Measurements from ENCODE around the gene ARID1A.

Gene ARID1A

DNA sequence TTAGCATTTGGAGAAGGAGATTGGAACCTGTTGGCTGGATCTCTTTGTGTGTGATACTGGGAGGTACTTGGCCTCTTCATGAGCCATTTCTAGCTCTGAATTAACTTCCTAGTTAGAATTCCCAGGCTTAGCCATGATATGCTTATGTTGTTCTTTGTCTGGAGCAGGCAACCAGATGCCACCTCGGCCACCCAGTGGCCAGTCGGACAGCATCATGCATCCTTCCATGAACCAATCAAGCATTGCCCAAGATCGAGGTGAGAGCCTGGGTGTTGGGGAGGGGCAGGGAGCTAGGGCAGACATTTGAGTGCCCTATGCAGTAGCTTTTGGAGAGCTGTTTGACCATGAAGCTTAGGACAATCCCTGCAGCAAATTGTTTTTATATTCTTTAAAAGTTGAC, 65.4 kb downstream of the ARID1A start:
- no peak for DNase-seq (ENCODE audit: low spot score)

GRCh38 chr1:26767714-26768113, 71.9 kb downstream of the ARID1A start:
- no peak for DNase-seq (ENCODE audit: low spot score)

DNA sequence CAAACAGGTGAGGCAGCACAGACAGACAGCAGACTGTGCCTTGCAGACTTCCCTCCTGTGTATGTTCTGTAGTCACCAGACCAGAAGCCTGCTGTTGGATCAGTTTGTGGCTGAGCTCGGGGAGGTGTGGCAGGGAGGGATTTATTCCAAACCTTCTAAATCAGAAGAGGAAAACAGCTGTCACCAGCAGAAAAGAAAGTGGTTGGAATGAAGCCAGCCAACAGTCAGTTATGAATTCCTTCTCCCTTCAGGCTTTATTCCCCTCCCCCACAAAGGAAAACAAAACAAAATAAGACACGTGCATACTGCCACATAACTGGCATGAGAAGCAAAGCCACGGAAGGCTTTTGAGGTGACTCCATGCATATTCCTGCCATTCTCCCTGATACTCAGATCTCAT, 72.9 kb downstream of the ARID1A start:
- no peak for DNase-seq (ENCODE audit: low spot score)

- no peak for DNase-seq (ENCODE audit: low spot score)
Measured at GRCh38 chr1:26771285-26771642, 75.4 kb downstream of the ARID1A start.

GRCh38 chr1:26771643-26772321, 76.0 kb downstream of the ARID1A start:
- peak; percentile 49 for DNase-seq (ENCODE audit: low spot score)

DNA sequence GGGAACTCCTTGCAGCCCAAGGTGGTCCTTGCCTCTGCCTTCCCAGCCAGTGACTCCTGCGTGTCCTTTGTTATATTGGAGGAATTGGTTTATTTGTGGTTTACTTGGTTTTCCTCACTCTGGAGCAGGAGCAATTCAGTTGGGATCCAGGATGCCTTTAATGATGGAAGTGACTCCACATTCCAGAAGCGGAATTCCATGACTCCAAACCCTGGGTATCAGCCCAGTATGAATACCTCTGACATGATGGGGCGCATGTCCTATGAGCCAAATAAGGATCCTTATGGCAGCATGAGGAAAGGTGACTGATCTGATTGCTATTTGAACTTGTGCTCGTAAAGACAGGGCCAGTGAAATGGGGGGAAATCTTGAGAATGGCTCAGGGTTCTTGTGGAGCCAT, 76.9 kb downstream of the ARID1A start:
- DNase-seq (ENCODE audit: low spot score), result no peak

DNA sequence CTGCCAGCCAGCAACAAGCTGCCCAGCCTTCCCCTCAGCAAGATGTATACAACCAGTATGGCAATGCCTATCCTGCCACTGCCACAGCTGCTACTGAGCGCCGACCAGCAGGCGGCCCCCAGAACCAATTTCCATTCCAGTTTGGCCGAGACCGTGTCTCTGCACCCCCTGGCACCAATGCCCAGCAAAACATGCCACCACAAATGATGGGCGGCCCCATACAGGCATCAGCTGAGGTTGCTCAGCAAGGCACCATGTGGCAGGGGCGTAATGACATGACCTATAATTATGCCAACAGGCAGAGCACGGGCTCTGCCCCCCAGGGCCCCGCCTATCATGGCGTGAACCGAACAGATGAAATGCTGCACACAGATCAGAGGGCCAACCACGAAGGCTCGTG, 78.6 kb downstream of the ARID1A start:
- no peak for DNase-seq (ENCODE audit: low spot score)

DNA sequence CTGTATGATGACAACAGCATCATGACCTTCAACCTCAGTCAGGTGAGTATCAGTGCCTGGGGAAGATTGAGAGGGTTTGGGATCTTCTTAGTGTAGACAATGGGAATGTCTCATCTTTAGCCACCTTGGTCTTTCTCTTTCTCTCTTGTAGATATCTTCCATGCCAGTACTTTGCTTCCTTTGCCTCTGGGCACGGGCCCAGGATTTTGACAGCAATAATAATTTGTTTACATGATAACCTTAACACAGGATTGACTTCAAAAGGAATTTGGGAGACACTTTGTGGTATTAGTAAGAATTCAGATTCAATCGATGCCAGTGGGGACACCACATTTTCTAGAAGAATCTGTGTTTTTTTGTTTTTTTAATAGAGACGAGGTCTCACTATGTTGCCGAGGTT, 79.9 kb downstream of the ARID1A start:
- DNase-seq (ENCODE audit: low spot score), result no peak

- DNase-seq (ENCODE audit: low spot score), result no peak
Measured at GRCh38 chr1:26779098-26779668, 83.4 kb downstream of the ARID1A start.

DNA sequence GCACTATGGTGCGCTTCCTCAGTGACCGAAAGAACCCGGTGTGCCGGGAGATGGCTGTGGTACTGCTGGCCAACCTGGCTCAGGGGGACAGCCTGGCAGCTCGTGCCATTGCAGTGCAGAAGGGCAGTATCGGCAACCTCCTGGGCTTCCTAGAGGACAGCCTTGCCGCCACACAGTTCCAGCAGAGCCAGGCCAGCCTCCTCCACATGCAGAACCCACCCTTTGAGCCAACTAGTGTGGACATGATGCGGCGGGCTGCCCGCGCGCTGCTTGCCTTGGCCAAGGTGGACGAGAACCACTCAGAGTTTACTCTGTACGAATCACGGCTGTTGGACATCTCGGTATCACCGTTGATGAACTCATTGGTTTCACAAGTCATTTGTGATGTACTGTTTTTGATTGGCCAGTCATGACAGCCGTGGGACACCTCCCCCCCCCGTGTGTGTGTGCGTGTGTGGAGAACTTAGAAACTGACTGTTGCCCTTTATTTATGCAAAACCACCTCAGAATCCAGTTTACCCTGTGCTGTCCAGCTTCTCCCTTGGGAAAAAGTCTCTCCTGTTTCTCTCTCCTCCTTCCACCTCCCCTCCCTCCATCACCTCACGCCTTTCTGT, 84.6 kb downstream of the ARID1A start:
- DNase-seq (ENCODE audit: low spot score), result no peak

GRCh38 chr1:26781206-26781825, 85.5 kb downstream of the ARID1A start:
- no peak for DNase-seq (ENCODE audit: low spot score)

- DNase-seq (ENCODE audit: low spot score), result no peak
Measured at GRCh38 chr1:26782521-26783212, 86.9 kb downstream of the ARID1A start.

- DNase-seq (ENCODE audit: low spot score), result no peak
Measured at GRCh38 chr1:26783646-26784022, 87.8 kb downstream of the ARID1A start.

GRCh38 chr1:26784023-26784871, 88.4 kb downstream of the ARID1A start:
- peak; percentile 85 for DNase-seq (ENCODE audit: low spot score)

DNA sequence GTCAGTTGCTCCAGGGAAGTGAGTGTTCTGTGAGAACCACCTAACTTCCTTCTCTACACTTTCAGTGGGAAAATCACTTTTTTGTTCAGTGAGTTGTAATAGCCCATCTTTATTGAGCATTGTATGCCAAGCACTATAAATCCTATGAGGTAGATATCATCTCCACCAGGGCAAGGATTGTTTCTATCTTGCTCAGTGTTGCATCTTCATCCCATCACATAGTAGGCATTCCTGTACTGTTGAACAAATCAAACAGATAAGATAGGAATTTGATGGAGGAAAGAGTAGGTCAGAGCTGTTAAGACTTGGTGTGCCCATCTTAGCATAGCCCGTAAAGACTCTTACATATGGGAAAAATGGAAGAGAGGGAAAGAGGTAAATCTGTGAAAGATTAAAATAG, 89.1 kb downstream of the ARID1A start:
- no peak for DNase-seq (ENCODE audit: low spot score)

DNA sequence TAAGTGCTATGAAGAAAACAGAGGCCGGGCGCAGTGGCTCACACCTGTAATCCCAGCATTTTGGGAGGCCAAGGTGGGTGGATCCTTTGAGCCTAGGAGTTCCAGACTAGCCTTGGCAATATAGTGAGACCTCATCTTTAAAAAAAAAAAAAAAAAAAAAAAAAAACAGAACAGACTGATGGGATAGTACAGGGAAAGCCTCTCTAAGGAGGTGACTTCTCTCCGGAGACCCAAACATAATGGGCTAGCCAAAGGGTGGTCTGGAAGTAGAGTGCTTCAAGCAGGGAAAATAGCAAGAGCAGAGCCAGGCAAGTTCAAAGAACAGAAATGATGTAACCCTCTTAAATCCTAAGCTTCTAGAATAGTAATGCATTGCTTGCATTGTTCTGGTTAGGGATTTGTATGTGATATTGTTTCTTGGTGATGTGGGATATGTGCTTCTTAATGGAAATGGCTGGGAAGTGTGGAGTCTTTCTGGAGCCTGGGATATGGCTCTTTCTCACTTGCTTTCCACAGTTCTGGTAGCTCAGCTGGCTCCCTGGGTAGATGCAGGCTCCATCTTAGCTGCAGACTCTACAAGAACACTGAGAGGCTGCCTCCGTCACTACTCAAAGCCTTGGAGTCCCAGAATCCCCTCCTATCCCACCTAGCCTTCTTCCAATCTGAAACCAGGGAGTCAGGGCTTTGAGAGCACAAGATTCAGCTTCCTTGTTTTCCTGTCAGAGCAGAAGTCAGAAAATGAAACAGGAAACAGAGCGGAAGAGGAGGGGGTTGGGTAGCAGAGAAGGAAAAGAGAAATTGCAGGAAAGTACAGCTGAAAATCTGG, 90.0 kb downstream of the ARID1A start:
- DNase-seq (ENCODE audit: low spot score), result peak; percentile 52

GRCh38 chr1:26786437-26787380, 90.9 kb downstream of the ARID1A start:
- DNase-seq (ENCODE audit: low spot score), result peak; percentile 48

- DNase-seq (ENCODE audit: low spot score), result no peak
Measured at GRCh38 chr1:26787381-26787705, 91.5 kb downstream of the ARID1A start.

DNA sequence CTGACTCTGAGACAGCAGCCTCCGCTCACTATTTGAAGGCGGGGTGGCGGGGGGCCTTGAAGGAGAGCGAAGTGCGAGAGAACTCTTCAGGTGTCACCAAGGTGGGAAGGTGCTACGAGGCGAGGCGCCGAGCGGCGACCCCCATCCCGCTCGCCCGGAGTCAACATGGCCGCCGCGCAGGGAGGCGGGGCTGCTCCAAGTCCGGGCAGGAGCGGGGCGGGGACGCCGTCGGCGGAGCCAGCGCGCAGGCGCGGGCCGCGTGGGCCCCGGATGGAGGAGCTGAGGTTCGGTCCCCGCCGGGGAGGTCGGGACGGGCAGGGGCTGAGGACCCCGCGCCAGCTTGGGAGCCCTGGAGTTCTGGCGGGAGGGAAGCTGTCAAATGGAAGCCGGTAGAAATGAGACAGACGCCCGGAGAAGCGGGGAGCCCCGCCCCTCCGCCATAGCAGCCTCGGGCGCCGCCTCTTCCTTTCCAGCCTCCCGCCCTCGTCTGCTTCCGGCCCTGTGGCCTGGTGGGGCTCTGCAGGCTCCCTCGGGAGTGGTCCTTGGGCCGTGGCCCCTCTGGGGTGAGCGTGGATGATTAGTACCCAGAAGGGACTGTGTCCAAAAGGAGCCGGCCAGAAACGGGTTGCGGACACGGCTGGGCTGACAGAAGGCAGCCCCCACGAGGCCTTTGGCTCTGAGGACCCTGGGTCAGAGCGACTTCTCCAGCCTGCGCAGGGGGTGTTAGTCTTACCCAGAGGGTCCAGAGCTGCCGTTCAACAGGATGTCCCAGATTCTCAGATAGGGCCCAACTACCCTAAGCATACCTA, 92.1 kb downstream of the ARID1A start, which contains the start of gene PIGV:
Gene PIGV, plus strand, starts transcription at position 245 of the 809 bp plus-strand sequence. CDS start 2,866 bp downstream, outside the sequence.
- DNase-seq (ENCODE audit: low spot score), result peak; percentile 90

Measured in putamen (tissue), 1 donor.